ENCODE data around the gene BCL6B.

Gene BCL6B

GRCh38 chr17:7058831-7059447 is 36.1 kb downstream of the BCL6B start:
- no peak for DNase-seq (ENCODE audit: low spot score)

- DNase-seq (ENCODE audit: low spot score), result no peak
Observed at GRCh38 chr17:7060165-7060891, 37.5 kb downstream of the BCL6B start.

GRCh38 chr17:7063518-7064094 is 40.8 kb downstream of the BCL6B start:
- no peak for DNase-seq (ENCODE audit: low spot score)

- DNase-seq (ENCODE audit: low spot score), result no peak
Observed at GRCh38 chr17:7064261-7064660, 41.4 kb downstream of the BCL6B start.

GRCh38 chr17:7067198-7067597 is 44.3 kb downstream of the BCL6B start:
- DNase-seq (ENCODE audit: low spot score), result no peak

- DNase-seq (ENCODE audit: low spot score), result no peak
Observed at GRCh38 chr17:7068268-7068667, 45.4 kb downstream of the BCL6B start.

GRCh38 chr17:7070712-7071111 is 47.9 kb downstream of the BCL6B start:
- no peak for DNase-seq (ENCODE audit: low spot score)

GRCh38 chr17:7072406-7072805 is 49.6 kb downstream of the BCL6B start:
- no peak for DNase-seq (ENCODE audit: low spot score)

GRCh38 chr17:7074931-7075330 is 52.1 kb downstream of the BCL6B start:
- DNase-seq (ENCODE audit: low spot score), result no peak

GRCh38 chr17:7077911-7078546 is 55.2 kb downstream of the BCL6B start:
- no peak for DNase-seq (ENCODE audit: low spot score)

GRCh38 chr17:7078711-7079110 is 55.9 kb downstream of the BCL6B start:
- DNase-seq (ENCODE audit: low spot score), result no peak
